ENCODE results near the gene LYZL6.

- TF ChIP-seq ATF2 (IDR thresholded peaks at IDR 0.05; ENCODE audit: low read length) (no peak), JUN (IDR thresholded peaks at IDR 0.05; ENCODE audit: low read depth, low read length) (no peak), CTCF (IDR thresholded peaks at IDR 0.05; ENCODE audit: control extremely low read depth in 1 of 3, insufficient read depth in 1 of 3, low read depth in 1 of 3, low read length in 3 of 3) (no peak), SUZ12 (IDR thresholded peaks at IDR 0.05; ENCODE audit: low read length) (no peak), TCF12 (IDR thresholded peaks at IDR 0.05; ENCODE audit: low read depth, low read length) (no peak), RBBP5 (IDR thresholded peaks at IDR 0.05; ENCODE audit: borderline replicate concordance, low read depth, low read length) (no peak), MAX (IDR thresholded peaks at IDR 0.05) (no peak), EZH2 (IDR thresholded peaks at IDR 0.05; ENCODE audit: low read depth, low read length, severe bottlenecking) (no peak), SAP30 (IDR thresholded peaks at IDR 0.05; ENCODE audit: insufficient read depth, insufficient replicate concordance, low read length) (no peak), CEBPB (IDR thresholded peaks at IDR 0.05; ENCODE audit: low read depth, low read length) (no peak), HDAC2 (IDR thresholded peaks at IDR 0.05; ENCODE audit: borderline replicate concordance in 1 of 2, low read depth in 2 of 2, low read length in 2 of 2) (no peak), POLR2AphosphoS5 (IDR thresholded peaks at IDR 0.05; ENCODE audit: low read depth, low read length) (no peak), SP2 (IDR thresholded peaks at IDR 0.05; ENCODE audit: low read length) (no peak), USF2 (IDR thresholded peaks at IDR 0.05; ENCODE audit: low read length) (no peak)
Measured at GRCh38 chr17:35932586-35932985, 10.9 kb downstream of the LYZL6 start.
